Fibroblast of pulmonary artery (primary cell): ENCODE data around the gene KCNJ5.
"Not testable (repeated sequence)": the region's sequence is repeated elsewhere in the genome, so short reads cannot be mapped to it uniquely, and the experiment has no call there.

Experiments
- DNase-seq: peaks from one replicate; pipeline ENCODE4 v3.0.0-alpha.2; 2010; ENCODE audit warnings: low read depth
- H3K4me3 ChIP-seq: replicated peaks from 2 replicates; pipeline ENCODE4 v1.5.1; 2011; ENCODE audit warnings: low read depth, mild to moderate bottlenecking, control low read depth, low read length, moderate library complexity
- CTCF ChIP-seq: IDR thresholded peaks from 2 replicates; pipeline ENCODE4 v1.5.1; 2011; ENCODE audit warnings: mild to moderate bottlenecking, control low read depth, low read length, inconsistent platforms; ENCODE audit errors: missing control alignments

Gene KCNJ5

DNA sequence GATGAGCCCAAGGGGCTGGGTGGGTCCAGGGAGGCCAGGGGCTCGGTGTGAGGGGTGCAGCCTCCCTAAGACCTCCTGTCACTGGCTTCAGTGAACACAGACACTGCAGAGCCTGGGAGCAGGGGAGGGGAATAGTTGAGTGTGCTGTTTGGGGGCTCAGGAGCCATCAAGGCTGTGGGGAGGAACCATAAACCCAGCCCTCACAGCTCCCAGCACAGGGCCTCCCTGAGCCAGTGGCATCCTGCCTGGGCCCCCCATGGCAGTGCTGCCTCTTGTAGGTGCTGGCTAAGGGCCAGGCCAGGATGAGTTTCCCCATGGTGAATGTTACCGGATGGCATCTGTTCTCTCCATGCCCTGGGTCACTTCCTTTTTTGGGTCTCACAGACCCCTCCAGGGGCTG, 25.5 kb downstream of the KCNJ5 start:
- H3K4me3 ChIP-seq = no peak overlapping the region
- DNase-seq = no peak
- no peak for TF ChIP-seq CTCF

DNA sequence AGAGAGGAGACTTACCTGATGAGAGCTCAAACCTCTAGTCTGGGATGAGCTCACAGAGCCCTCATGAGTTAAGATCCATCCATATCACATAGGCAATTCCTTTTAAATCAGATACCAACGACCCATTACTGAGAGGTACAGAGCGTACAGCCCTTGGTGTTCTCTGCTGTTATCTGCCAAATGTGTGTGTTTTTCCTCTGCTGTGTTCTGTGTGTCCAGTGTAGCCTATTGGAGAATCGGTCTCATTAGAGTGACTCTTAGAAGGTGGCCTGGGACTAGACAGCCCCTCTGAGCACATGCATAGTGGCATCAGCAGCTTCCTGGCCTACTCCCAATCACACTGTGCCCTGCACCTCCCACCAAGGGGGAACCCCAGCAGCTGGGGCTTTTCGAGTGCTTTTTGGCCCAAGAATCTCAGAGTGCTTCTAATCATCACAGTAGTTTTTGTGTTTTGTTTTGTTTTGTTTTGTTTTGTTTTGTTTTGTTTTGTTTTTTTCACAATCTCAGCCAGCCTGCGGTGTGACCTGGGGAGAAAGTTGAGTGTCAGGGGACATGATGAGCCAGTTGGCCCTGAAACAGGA, 26.1 kb downstream of the KCNJ5 start:
- TF ChIP-seq CTCF = no peak
- DNase-seq = no peak

GRCh38 chr11:128919216-128919615, 28.1 kb downstream of the KCNJ5 start:
- no peak for TF ChIP-seq CTCF
- no peak overlapping the region for H3K4me3 ChIP-seq
- no peak for DNase-seq

More for the DNA sequence above, 26.1 kb downstream of the KCNJ5 start:
- no peak overlapping the region for H3K4me3 ChIP-seq

GRCh38 chr11:128919635-128920034, 28.5 kb downstream of the KCNJ5 start:
- not testable (repeated sequence) for DNase-seq, H3K4me3 ChIP-seq

DNA sequence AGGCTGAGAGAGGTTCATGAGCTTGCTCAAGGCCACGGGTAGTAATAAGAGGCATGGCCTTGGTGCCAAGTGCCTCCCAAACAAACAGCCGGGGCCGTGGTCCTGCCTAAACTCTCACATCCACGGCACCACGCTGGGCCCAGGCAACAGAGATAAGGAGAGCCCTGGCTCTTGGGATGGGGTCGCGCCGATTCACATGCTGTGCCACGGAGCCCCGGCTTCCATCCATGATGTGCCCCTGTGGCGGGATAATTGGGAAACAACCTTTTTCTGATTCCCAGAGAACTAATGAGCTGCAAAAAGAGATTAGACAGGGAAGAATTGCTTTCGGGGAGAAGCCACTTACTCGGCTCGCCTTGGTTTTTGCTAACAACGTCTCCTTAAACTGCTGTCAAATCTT, 29.5 kb downstream of the KCNJ5 start:
- DNase-seq = no peak
- TF ChIP-seq CTCF = no peak
- H3K4me3 ChIP-seq = no peak overlapping the region

DNA sequence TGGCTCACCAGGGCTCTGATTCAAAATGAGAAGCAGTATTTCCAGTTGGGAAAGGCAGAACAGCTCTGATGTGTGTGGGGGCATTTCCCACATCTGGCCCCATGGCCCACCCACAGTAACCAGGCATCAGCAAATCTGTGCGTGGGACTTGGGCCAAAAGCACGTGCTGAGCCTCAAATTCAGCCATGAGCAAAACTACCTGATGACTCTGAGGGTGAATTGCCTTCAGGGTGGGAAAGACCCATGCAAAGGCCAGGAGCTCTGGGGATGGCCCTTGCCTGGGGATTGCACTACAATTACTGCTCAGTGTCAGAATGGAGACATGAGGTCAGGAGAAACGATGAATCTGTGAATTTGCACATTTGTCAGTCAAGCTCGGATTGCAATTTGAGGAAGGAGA, 30.6 kb downstream of the KCNJ5 start:
- no peak for DNase-seq
- TF ChIP-seq CTCF = no peak
- H3K4me3 ChIP-seq = no peak overlapping the region

DNA sequence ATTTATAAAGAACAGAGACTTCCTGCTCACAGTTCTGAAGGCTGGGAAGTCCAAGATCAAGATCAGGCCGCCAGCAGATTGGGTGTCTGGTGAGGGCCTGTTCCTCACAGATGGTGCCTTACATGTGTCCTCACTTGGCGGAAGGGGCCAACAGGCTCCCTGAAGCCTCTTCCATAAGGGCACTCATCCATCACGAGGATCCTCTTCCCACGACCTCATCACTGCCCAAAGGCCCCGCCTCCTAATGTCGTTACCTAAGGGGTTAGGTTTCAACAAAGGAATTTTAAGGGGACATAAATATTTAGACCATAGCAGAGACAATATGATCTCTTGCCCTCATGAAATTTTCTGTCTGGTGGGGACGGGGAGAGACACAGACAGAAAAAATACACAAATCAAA, 32.9 kb downstream of the KCNJ5 start:
- DNase-seq = no peak
- TF ChIP-seq CTCF = no peak
- no peak overlapping the region for H3K4me3 ChIP-seq
